AG10803 (cell line): ENCODE data around the gene IFT52.

ENCODE experiments used
- DNase-seq: peaks from one replicate; pipeline ENCODE4 v3.0.0; 2010; ENCODE audit warnings: low read depth
- H3K4me3 ChIP-seq: 2 replicates; pipeline ENCODE4 v1.5.1; 2011; ENCODE audit warnings: mild to moderate bottlenecking, low read length, control low read depth
- CTCF ChIP-seq: conservative IDR thresholded peaks from 2 replicates; pipeline ENCODE4 v1.5.1; 2011; ENCODE audit warnings: mild to moderate bottlenecking, low read length, control low read depth, inconsistent platforms

The IFT52 gene

DNA sequence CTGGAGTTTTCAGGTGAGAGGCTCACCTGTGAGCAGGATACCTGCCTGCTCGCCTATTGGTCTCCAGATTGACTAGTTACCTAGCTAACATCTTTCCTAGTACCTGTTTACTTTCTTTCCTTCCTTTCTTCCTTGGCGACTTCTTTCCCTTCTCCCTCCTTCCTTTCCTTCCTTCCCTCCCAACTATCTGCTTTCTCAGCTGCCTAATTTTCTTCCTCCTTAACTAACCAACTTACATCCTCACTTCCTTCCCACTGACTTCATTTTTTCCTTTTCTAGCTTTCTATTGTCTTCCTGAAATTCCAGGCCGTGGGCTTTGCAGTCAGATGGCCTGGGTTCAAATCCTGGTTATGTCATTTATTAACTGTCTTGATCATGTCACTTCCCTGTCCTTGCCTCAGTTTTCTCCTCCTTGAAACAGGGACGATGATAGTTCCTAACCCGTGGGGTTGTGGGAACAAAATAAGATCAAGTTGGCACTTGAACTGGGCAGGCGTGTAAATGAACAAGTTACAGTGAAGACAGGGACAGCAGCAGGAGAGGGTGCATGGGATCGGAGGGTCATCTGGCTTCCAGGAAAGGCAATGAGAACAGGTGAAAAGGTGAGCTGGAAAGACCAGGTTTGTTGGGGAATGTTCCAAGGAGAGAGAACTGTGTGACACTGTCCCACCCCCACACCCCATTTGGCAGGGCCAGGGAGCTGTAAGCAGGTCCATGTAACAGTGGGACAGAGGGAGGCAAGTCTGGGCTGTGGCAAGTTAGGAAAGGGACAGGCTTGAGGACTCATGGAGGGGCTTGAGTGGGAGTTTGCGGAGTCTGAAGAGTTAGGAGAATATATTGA is 31.4 kb upstream of the IFT52 start:
- H3K4me3 ChIP-seq, result no peak overlapping the region
- TF ChIP-seq CTCF, result no peak
- DNase-seq, result no peak

- H3K4me3 ChIP-seq, result no peak overlapping the region
- no peak for DNase-seq
- TF ChIP-seq CTCF, result no peak
Measured at GRCh38 chr20:43560974-43561373, 29.8 kb upstream of the IFT52 start.

- no peak for DNase-seq
- no peak overlapping the region for H3K4me3 ChIP-seq
- TF ChIP-seq CTCF, result no peak
Measured at GRCh38 chr20:43563429-43563828, 27.3 kb upstream of the IFT52 start.

DNA sequence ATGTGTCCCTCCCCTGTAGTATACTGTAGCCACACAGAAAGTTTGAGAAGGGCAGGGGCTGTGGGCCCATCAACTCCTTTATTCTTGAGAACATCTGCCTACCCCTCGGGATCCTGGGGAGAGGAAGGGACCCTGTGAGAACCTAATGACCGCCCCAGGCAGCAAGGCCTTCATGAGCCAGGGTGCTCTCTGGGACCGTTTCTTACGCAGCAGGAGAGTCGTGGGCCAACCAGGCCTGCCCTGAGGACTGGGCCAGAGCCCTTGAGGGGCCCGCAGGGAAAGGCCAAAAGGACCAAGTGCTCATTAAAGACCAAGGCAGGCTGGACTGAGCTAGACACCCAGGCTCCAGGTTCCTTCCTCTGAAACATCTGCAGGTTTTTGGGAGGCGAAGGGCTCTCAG is 26.7 kb upstream of the IFT52 start:
- H3K4me3 ChIP-seq, result no peak overlapping the region
- DNase-seq, result no peak
- TF ChIP-seq CTCF, result no peak

GRCh38 chr20:43564455-43564854 is 26.3 kb upstream of the IFT52 start:
- H3K4me3 ChIP-seq, result no peak overlapping the region
- DNase-seq, result no peak
- TF ChIP-seq CTCF, result no peak

GRCh38 chr20:43564993-43565757 is 25.6 kb upstream of the IFT52 start:
- TF ChIP-seq CTCF, result no peak
- DNase-seq, result no peak
- H3K4me3 ChIP-seq, result no peak overlapping the region

DNA sequence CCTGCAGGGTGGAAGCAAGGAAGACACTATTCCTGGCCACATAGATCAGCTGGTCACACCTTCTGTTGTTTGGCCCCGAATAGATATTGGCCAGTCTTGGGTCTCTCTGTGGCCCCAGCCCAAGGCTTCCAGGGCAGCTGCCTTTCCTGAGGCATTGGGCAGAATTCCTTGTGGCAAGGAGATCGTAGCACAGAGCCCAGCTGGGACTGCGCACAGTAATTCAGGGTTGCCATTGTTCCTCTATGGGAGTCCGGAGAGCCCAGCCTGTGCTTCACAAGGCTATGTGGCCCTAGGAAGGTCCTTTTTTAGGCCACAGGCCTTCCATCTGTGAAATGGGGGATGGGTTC is 25.0 kb upstream of the IFT52 start:
- DNase-seq, result no peak
- TF ChIP-seq CTCF, result no peak
- H3K4me3 ChIP-seq, result no peak overlapping the region
